ENCODE measurements around the gene NBR1.
"Not testable (repeated sequence)": the region's sequence is repeated elsewhere in the genome, so short reads cannot be mapped to it uniquely, and the experiment has no call there.

The NBR1 gene

GRCh38 chr17:43170766-43171585 lies at the start of gene NBR1:
Gene NBR1 (plus strand): TSS chr17:43171214. CDS start chr17:43175800, 4,586 bp downstream.
- DNase-seq, result peak; percentile 95

GRCh38 chr17:43125133-43125966 lies 45.7 kb upstream of the NBR1 start, which contains the start of gene BRCA1:
Gene BRCA1 (minus strand): TSS chr17:43125364. CDS start chr17:43124096, 1,268 bp downstream.
- peak; percentile 96 for DNase-seq

- DNase-seq, result no peak
Measured at GRCh38 chr17:43125967-43126910, 44.8 kb upstream of the NBR1 start.

GRCh38 chr17:43126911-43127290 lies 44.1 kb upstream of the NBR1 start:
- DNase-seq, result no peak

- DNase-seq, result not testable (repeated sequence)
Measured at GRCh38 chr17:43127333-43127876, 43.6 kb upstream of the NBR1 start.

GRCh38 chr17:43129671-43130010 lies 41.4 kb upstream of the NBR1 start:
- DNase-seq, result no peak

- DNase-seq, result no peak
Measured at GRCh38 chr17:43132117-43132516, 38.9 kb upstream of the NBR1 start.

- not testable (repeated sequence) for DNase-seq
Measured at GRCh38 chr17:43133439-43133838, 37.6 kb upstream of the NBR1 start.

- no peak for DNase-seq
Measured at GRCh38 chr17:43134774-43135453, 36.1 kb upstream of the NBR1 start.

GRCh38 chr17:43135454-43135819 lies 35.6 kb upstream of the NBR1 start:
- DNase-seq, result no peak

- not testable (repeated sequence) for DNase-seq
Measured at GRCh38 chr17:43136574-43136973, 34.4 kb upstream of the NBR1 start.

GRCh38 chr17:43138531-43138930 lies 32.5 kb upstream of the NBR1 start:
- DNase-seq, result not testable (repeated sequence)

GRCh38 chr17:43140396-43141332 lies 30.4 kb upstream of the NBR1 start:
- DNase-seq, result no peak

GRCh38 chr17:43142153-43142552 lies 28.9 kb upstream of the NBR1 start:
- no peak for DNase-seq

GRCh38 chr17:43143201-43143600 lies 27.8 kb upstream of the NBR1 start:
- no peak for DNase-seq

GRCh38 chr17:43146649-43147048 lies 24.4 kb upstream of the NBR1 start:
- no peak for DNase-seq

GRCh38 chr17:43151880-43152456 lies 19.0 kb upstream of the NBR1 start:
- DNase-seq, result no peak

- DNase-seq, result not testable (repeated sequence)
Measured at GRCh38 chr17:43153197-43153835, 17.7 kb upstream of the NBR1 start.

GRCh38 chr17:43155666-43156065 lies 15.3 kb upstream of the NBR1 start:
- no peak for DNase-seq

- not testable (repeated sequence) for DNase-seq
Measured at GRCh38 chr17:43159232-43159631, 11.8 kb upstream of the NBR1 start.

All from stimulated activated CD8-positive, alpha-beta memory T cell treated with anti-CD3 and anti-CD28 coated beads, Interleukin-4, amount 100 ng/mL, for 48 hours (primary cell).